Measurements from ENCODE around the gene PTPRA. TPM values are rescaled to one million over a fixed set of nuclear protein-coding genes. Genes with fewer than 3 reads are reported as not detected.

The PTPRA gene
- total RNA-seq, 2 experiments from 2014 or later = 33.3 to 47.2 TPM

GRCh38 chr20:3068986-3069900 is 196.0 kb downstream of the PTPRA start:
- H3K4me3 ChIP-seq (ENCODE audit: low read depth, low read length, poor library complexity, severe bottlenecking) = no peak overlapping the region
- no peaks in the 10 kb centered on the region for H3K9me2 ChIP-seq (ENCODE audit: insufficient read depth, low read length)
- BruUV-seq (replicated peaks) = no TSS peak
- no peaks in the 10 kb centered on the region for H3K79me2 ChIP-seq (ENCODE audit: insufficient read depth, low read depth, low read length)
- H3K9me3 ChIP-seq (ENCODE audit: low read length) = no peaks in the 10 kb centered on the region
- POLR2A ChIA-PET = no interaction called here
- H3K27ac ChIP-seq (ENCODE audit: low read depth, low read length, poor library complexity, severe bottlenecking) = no peak overlapping the region
- no peaks in the 10 kb centered on the region for H3K4me1 ChIP-seq (ENCODE audit: insufficient read depth, low read length, poor library complexity, severe bottlenecking)
- no peaks in the 10 kb centered on the region for H3K36me3 ChIP-seq (ENCODE audit: insufficient read depth, low read length)
- TF ChIP-seq, protein P1, sequence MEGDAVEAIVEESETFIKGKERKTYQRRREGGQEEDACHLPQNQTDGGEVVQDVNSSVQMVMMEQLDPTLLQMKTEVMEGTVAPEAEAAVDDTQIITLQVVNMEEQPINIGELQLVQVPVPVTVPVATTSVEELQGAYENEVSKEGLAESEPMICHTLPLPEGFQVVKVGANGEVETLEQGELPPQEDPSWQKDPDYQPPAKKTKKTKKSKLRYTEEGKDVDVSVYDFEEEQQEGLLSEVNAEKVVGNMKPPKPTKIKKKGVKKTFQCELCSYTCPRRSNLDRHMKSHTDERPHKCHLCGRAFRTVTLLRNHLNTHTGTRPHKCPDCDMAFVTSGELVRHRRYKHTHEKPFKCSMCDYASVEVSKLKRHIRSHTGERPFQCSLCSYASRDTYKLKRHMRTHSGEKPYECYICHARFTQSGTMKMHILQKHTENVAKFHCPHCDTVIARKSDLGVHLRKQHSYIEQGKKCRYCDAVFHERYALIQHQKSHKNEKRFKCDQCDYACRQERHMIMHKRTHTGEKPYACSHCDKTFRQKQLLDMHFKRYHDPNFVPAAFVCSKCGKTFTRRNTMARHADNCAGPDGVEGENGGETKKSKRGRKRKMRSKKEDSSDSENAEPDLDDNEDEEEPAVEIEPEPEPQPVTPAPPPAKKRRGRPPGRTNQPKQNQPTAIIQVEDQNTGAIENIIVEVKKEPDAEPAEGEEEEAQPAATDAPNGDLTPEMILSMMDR (conservative IDR thresholded peaks at IDR 0.05; ENCODE audit: low read length) = peak; percentile 66
- no peak for TF ChIP-seq EZH2phosphoT487 (IDR thresholded peaks at IDR 0.05; ENCODE audit: borderline replicate concordance, low read depth, low read length)
- no peak overlapping the region for H2AFZ ChIP-seq (ENCODE audit: low read length)
- no peak overlapping the region for H3K4me2 ChIP-seq (ENCODE audit: low read length)
- peak; percentile 45 for DNase-seq (ENCODE audit: low spot score)
- CTCF ChIA-PET (ENCODE audit: unreplicated experiment) = no interaction called here
- H4K20me1 ChIP-seq (ENCODE audit: insufficient read depth, low read length) = no peaks in the 10 kb centered on the region
- intact Hi-C loops (cut with micrococcal nuclease; ENCODE audit: unreplicated experiment) = no loop called here

DNA sequence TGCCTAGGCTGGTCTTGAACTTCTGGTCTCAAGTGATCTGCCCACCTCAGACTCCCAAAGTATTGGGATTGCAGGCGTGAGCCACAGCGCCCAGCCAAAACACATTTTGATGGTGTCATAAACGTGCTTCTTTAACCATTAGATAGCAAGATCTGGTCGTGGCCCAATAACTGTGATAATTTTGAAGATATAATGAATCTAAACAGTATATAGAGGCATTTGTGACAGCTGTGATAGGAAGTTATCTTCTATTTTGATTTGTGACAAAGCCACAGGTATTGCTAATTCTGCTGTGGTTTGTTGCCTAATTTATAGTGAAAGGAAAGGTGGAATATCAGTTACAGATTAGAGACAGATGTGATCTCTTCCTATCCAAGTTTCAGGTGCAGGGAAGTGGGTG is 197.4 kb downstream of the PTPRA start:
- POLR2A ChIA-PET = no interaction called here
- Histone ChIP-seq H3K27ac (ENCODE audit: low read depth, low read length, poor library complexity, severe bottlenecking) (no peak overlapping the region), H3K4me3 (ENCODE audit: low read depth, low read length, poor library complexity, severe bottlenecking) (no peak overlapping the region), H3K9me2 (ENCODE audit: insufficient read depth, low read length) (no peaks in the 10 kb centered on the region), H3K36me3 (ENCODE audit: insufficient read depth, low read length) (no peaks in the 10 kb centered on the region), H3K9me3 (ENCODE audit: low read length) (no peaks in the 10 kb centered on the region), H3K79me2 (ENCODE audit: insufficient read depth, low read depth, low read length) (no peaks in the 10 kb centered on the region), H3K4me1 (ENCODE audit: insufficient read depth, low read length, poor library complexity, severe bottlenecking) (no peaks in the 10 kb centered on the region), H4K20me1 (ENCODE audit: insufficient read depth, low read length) (no peaks in the 10 kb centered on the region), H2AFZ (ENCODE audit: low read length) (no peak overlapping the region), H3K4me2 (ENCODE audit: low read length) (no peak overlapping the region)
- BruUV-seq (replicated peaks) = no TSS peak
- CTCF ChIA-PET (ENCODE audit: unreplicated experiment) = no interaction called here
- intact Hi-C loops (cut with micrococcal nuclease; ENCODE audit: unreplicated experiment) = no loop called here
- no peak for DNase-seq (ENCODE audit: low spot score)
- TF ChIP-seq EZH2phosphoT487 (IDR thresholded peaks at IDR 0.05; ENCODE audit: borderline replicate concordance, low read depth, low read length) = no peak
- TF ChIP-seq, protein P1 (conservative IDR thresholded peaks at IDR 0.05; ENCODE audit: low read length) = no peak

DNA sequence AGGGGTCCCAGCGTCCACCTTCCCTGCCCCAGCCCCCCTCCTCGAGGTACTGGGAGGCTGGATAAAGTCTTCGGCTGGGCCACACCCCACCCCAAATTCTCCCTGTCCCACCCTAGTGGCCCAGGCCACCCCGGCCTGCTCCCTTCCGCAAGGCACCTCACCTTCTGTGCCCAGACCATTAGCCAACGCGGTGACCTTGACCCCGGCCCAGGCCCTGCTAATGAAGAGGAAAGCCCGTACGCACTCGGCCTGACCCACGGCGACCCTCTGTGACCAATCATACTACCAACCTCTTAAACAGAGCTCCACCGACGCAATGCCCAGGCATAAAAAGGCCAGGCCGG is 198.0 kb downstream of the PTPRA start:
- Histone ChIP-seq H3K79me2 (ENCODE audit: insufficient read depth, low read depth, low read length) (no peaks in the 10 kb centered on the region), H2AFZ (ENCODE audit: low read length) (no peak overlapping the region), H3K9me2 (ENCODE audit: insufficient read depth, low read length) (no peaks in the 10 kb centered on the region), H4K20me1 (ENCODE audit: insufficient read depth, low read length) (no peaks in the 10 kb centered on the region), H3K27ac (ENCODE audit: low read depth, low read length, poor library complexity, severe bottlenecking) (no peak overlapping the region), H3K4me2 (ENCODE audit: low read length) (no peak overlapping the region), H3K4me3 (ENCODE audit: low read depth, low read length, poor library complexity, severe bottlenecking) (no peak overlapping the region), H3K9me3 (ENCODE audit: low read length) (no peaks in the 10 kb centered on the region), H3K4me1 (ENCODE audit: insufficient read depth, low read length, poor library complexity, severe bottlenecking) (no peaks in the 10 kb centered on the region), H3K36me3 (ENCODE audit: insufficient read depth, low read length) (no peaks in the 10 kb centered on the region)
- POLR2A ChIA-PET = no interaction called here
- CTCF ChIA-PET (ENCODE audit: unreplicated experiment) = no interaction called here
- no peak for TF ChIP-seq EZH2phosphoT487 (IDR thresholded peaks at IDR 0.05; ENCODE audit: borderline replicate concordance, low read depth, low read length)
- TF ChIP-seq, protein P1 (conservative IDR thresholded peaks at IDR 0.05; ENCODE audit: low read length) = no peak
- intact Hi-C loops (cut with micrococcal nuclease; ENCODE audit: unreplicated experiment) = no loop called here
- DNase-seq (ENCODE audit: low spot score) = no peak
- no TSS peak for BruUV-seq (replicated peaks)
